ENCODE data around the gene WFDC10B. TPM values are rescaled to one million over a fixed set of nuclear protein-coding genes. Genes with fewer than 3 reads are reported as not detected.
"Not testable (repeated sequence)": the region's sequence is repeated elsewhere in the genome, so short reads cannot be mapped to it uniquely, and the experiment has no call there.

The WFDC10B gene
- total RNA-seq (2014; rRNA removed; shearing (Covaris generic)): not detected in 2 replicates

- DNase-seq (ENCODE audit: low read depth): peak; percentile 6
These were observed at the start of gene WFDC10B for GRCh38 chr20:45704969-45705637. WFDC10B (minus strand) TSS chr20:45705019; CDS start chr20:45685992, 19,027 bp downstream.

- DNase-seq (ENCODE audit: low read depth): peak; percentile 68
These were observed 47.9 kb upstream of the WFDC10B start for GRCh38 chr20:45752746-45753145.

GRCh38 chr20:45751721-45752120 is 46.9 kb upstream of the WFDC10B start:
- DNase-seq (ENCODE audit: low read depth): no peak

DNA sequence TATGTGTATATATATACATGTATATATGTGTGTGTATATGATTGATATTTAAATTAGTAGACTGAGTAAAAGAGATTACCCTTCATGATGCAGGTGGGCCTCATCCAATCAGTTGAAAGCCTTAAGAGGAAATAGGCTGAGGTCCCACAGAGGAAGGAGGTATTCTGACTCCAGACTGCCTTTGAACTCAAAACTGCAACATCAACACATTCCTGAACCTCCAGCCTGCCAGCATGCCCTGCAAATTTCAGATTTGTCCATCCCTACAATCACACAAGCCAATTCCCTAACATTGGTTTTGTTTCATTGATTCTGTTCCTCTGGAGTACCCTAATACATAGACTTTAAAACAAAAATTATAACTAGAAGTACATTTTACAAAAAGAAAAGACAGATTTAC is 40.2 kb upstream of the WFDC10B start:
- DNase-seq (ENCODE audit: low read depth): no peak

DNA sequence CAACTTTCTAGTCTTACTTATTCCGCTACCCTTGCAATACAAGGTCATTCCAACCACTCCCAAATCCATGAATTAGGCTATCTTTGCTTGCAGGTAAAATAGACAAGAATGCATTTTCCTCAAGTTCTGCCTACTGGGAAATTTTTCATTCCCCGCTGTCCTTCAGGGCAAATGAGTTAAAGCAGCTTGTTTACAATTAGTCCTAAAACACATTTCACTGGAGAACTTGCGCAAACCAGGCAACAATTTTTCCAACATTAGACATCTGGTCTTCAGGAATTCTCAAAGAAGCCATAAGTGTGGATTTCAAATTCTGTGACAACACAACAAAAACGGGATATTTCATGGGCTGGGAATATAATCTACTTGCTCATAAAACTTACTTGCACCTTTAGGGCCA is 37.8 kb upstream of the WFDC10B start:
- DNase-seq (ENCODE audit: low read depth): no peak

DNA sequence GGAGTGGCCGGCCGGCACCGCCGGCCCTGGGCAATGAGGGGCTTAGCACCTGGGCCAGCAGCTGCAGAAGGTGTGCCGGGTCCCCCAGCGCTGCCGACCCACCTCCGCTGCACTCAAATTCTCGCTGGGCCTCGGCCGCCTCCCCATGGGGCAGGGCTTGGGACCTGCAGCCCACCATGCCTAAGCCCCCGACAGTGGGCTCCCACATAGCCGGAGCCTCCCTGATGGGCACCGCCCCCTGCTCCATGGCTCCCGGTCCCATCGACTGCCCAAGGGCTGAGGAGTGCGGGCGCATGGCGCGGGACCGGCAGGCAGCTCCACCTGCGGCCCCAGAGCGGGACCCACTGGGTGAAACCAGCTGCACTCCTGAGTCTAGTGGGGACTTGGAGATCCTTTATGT is 31.2 kb upstream of the WFDC10B start:
- DNase-seq (ENCODE audit: low read depth): no peak

GRCh38 chr20:45735552-45735951 is 30.7 kb upstream of the WFDC10B start:
- DNase-seq (ENCODE audit: low read depth): no peak

- no peak for DNase-seq (ENCODE audit: low read depth)
These were observed 27.4 kb upstream of the WFDC10B start for GRCh38 chr20:45732199-45732598.

- no peak for DNase-seq (ENCODE audit: low read depth)
These were observed 22.2 kb upstream of the WFDC10B start for GRCh38 chr20:45727044-45727443.

DNA sequence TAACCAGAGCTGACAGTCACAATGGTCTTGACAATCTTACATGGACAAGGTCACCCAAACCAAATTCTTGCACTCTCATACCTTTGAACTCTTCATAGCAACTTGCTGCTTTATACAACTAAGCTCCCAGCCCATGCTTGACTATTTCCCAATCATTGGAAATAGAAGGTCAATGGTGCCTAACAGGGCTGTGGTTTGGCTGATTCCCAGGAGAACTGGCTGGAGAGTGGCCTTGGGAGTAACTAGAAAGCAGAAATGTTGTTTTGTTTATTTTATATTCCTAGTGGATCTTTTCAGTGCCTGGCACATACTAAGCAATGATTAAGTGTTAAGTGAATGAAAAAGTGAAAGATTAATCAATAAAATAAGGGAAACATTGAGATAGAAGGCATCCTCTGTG is 20.3 kb upstream of the WFDC10B start:
- DNase-seq (ENCODE audit: low read depth): peak; percentile 22

DNA sequence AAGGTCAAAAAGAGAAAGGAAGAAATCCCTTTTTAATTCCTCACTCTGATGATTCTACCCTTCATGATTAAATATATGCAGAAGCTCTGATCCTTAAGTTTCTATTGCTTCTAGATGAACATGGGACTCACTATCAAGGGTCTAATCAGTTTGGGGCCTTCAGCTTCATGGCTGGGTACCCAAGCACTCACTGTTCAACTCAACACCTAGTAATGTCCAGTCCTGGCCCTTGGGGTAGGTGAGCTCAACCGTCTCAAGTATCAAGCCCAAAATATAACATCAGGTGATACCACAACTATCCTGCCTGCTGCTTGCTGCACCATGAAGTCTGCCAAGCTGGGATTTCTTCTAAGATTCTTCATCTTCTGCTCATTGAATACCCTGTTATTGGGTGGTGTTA is 17.2 kb upstream of the WFDC10B start, which contains the start of gene SPINT4:
SPINT4 (plus strand) TSS at position 301 of the 400 bp plus-strand sequence; CDS start at position 322, 21 bp downstream.
- DNase-seq (ENCODE audit: low read depth): no peak

DNA sequence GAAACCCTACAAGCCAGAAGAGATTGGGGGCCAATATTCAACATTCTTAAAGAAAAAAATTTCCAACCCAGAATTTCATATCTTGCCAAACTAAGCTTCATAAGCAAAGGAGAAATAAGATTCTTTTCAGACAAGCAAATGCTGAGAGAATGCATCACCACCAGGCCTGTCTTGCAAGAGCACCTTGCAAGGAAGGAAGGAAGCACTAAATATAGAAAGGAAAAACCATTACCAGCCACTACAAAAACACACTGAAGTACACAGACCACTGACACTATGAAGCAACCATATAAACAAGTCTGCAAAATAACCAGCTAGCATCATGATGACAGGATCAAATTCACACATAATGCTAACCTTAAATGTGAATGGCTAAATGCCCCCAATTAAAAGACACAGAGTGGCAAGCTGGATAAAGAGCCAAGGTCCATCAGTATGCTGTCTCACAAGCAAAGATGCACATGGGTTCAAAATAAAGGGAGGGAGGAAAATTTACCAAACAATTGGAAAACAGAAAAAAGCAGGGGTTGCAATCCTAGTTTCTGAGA is 11.4 kb upstream of the WFDC10B start:
- DNase-seq (ENCODE audit: low read depth): not testable (repeated sequence)

DNA sequence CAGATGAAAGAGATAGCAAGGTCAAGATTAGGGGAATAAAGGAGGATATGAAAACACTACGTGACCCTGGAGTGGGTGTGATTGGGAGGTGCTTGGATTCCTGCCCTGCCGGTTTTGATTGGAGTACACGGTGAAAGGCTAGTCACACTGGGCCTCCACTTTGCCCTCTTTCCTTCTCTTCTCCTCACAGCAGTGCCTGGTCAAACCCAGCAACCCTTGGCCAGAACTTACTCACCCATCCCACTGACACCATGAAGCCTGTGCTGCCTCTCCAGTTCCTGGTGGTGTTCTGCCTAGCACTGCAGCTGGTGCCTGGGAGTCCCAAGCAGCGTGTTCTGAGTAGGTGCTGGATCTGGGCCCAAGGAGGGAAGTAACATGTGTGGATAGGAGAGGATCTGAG is 2.9 kb downstream of the WFDC10B start, which contains the start of gene WFDC13:
WFDC13 (plus strand) TSS at position 166 of the 400 bp plus-strand sequence; CDS start at position 252, 86 bp downstream.
- DNase-seq (ENCODE audit: low read depth): no peak

DNA sequence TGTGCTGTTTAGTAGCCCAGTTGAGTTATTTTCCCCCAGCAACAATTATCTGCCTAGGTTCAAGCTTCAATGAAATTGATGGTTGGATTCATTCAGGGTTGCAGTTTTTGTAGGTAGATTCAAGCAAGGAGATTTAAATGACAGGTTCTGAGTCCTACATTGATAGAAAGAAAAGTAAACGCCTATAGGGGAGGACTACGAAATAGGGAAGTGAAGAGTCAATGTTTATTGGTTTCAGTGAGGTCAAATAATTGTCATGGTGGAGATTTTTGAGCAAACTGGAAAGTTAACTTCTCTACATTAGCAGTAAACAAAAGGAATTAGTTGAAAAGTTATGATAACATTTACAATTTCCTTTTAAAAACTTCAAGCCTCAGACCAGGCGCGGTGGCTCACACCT is 3.7 kb downstream of the WFDC10B start:
- no peak for DNase-seq (ENCODE audit: low read depth)

GRCh38 chr20:45695496-45695895 is 9.3 kb downstream of the WFDC10B start:
- no peak for DNase-seq (ENCODE audit: low read depth)

DNA sequence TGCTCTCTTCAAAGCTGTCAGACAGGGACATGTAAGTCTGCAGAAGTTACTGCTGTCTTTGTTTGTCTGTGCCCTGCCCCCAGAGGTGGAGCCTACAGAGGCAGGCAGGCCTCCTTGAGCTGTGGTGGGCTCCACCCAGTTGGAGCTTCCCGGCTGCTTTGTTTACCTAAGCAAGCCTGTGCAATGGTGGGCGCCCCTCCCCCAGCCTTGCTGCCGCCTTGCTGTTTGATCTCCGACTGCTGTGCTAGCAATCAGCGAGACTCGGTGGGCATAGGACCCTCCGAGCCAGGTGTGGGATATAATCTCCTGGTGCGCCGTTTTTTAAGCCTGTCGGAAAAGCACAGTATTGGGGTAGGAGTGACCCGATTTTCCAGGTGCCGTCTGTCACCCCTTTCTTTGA is 11.5 kb downstream of the WFDC10B start:
- DNase-seq (ENCODE audit: low read depth): not testable (repeated sequence)

DNA sequence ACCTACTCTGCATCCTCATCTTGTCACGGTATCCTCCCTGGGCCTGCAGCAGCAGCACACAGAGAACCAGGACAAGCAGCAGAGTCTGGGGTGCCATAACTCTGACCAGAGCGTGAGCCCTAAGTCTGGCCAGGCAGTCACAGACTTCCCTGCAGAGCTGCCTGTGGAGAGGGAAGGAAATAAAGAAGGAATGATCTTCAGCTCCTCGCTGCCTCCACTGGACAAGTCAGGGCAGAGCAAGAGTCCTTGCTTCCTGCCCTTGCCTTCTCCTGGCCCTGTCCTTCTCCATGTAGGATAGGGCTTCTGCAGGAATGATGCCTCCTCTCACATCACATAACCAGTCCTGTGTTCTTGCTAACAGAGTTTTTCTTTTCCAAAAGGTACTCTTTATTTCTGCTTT is 18.9 kb downstream of the WFDC10B start:
- DNase-seq (ENCODE audit: low read depth): no peak

DNA sequence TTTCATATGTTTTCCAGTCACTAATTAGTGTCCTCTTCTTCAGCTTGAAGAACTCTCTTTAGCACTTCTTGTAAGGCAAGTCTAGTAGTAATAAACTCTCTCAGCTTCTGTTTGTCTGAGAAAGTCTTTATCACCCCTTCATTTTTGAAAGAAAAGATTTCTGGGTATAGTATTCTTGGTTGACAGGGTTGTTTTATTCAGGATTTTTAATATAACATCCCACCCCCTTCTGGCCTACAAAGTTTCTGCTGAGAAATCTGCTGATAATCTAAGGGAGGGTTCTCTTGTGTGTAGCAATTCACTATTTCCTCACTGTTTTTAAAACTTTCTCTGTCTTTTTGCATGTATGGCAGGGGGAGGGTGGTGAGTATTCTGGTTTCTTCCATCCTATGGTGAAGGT is 25.2 kb downstream of the WFDC10B start:
- no peak for DNase-seq (ENCODE audit: low read depth)

- no peak for DNase-seq (ENCODE audit: low read depth)
These were observed 32.1 kb downstream of the WFDC10B start for GRCh38 chr20:45672765-45673164.

- no peak for DNase-seq (ENCODE audit: low read depth)
These were observed 34.7 kb downstream of the WFDC10B start, which contains the start of gene WFDC11 for GRCh38 chr20:45670139-45670538. WFDC11 (minus strand) TSS chr20:45670239; CDS start chr20:45650600, 19,639 bp downstream.

- DNase-seq (ENCODE audit: low read depth): not testable (repeated sequence)
These were observed 47.8 kb downstream of the WFDC10B start for GRCh38 chr20:45657038-45657437.

- DNase-seq (ENCODE audit: low read depth): not testable (repeated sequence)
These were observed 53.1 kb downstream of the WFDC10B start for GRCh38 chr20:45651726-45652125.

- DNase-seq (ENCODE audit: low read depth): no peak
These were observed 55.4 kb downstream of the WFDC10B start for GRCh38 chr20:45649312-45649863.

Data from M059J (cell line).